HEK293 (cell line): ENCODE measurements around the gene DERL2.

ENCODE experiments used
- ATF2 ChIP-seq: fragments of 450-650 bp; formaldehyde crosslinking; IDR thresholded peaks from 2 replicates; pipeline ENCODE4 v1.5.1; 2016; ENCODE audit warnings: missing biosample characterization, missing genetic modification characterization, low read depth
- FEZF1 ChIP-seq: fragments of 450-650 bp; formaldehyde crosslinking; IDR thresholded peaks from 2 replicates; pipeline ENCODE4 v1.5.1; 2016; ENCODE audit warnings: missing biosample characterization, missing genetic modification characterization
- GLI4 ChIP-seq: fragments of 450-650 bp; formaldehyde crosslinking; IDR thresholded peaks from 2 replicates; pipeline ENCODE4 v1.5.1; 2016; ENCODE audit warnings: missing biosample characterization, missing genetic modification characterization
- HIC1 ChIP-seq: fragments of 450-650 bp; formaldehyde crosslinking; IDR thresholded peaks from 2 replicates; pipeline ENCODE4 v1.5.1; 2016; ENCODE audit warnings: missing biosample characterization, missing genetic modification characterization
- MYNN ChIP-seq: fragments of 450-650 bp; formaldehyde crosslinking; IDR thresholded peaks from 2 replicates; pipeline ENCODE4 v1.5.1; 2016; ENCODE audit warnings: missing biosample characterization, missing genetic modification characterization, borderline replicate concordance
- PRDM4 ChIP-seq: fragments of 450-650 bp; formaldehyde crosslinking; IDR thresholded peaks from 2 replicates; pipeline ENCODE4 v1.5.1; 2017; ENCODE audit warnings: missing biosample characterization, missing genetic modification characterization
- SCRT1 ChIP-seq: fragments of 450-650 bp; formaldehyde crosslinking; IDR thresholded peaks from 2 replicates; pipeline ENCODE4 v1.5.1; 2016; ENCODE audit warnings: missing biosample characterization, missing genetic modification characterization, borderline replicate concordance
- YY1 ChIP-seq: fragments of 450-650 bp; formaldehyde crosslinking; IDR thresholded peaks from 2 replicates; pipeline ENCODE4 v1.5.1; 2018; ENCODE audit warnings: missing biosample characterization, missing genetic modification characterization
- ZBTB21 ChIP-seq: fragments of 450-650 bp; formaldehyde crosslinking; IDR thresholded peaks from 2 replicates; pipeline ENCODE4 v1.5.1; 2017; ENCODE audit warnings: missing biosample characterization, missing genetic modification characterization
- ZBTB26 ChIP-seq: fragments of 450-650 bp; formaldehyde crosslinking; optimal IDR thresholded peaks from 2 replicates; pipeline ENCODE3; 2016; ENCODE audit warnings: missing biosample characterization, mild to moderate bottlenecking, missing genetic modification characterization
- ZBTB44 ChIP-seq: fragments of 450-650 bp; IDR thresholded peaks from 2 replicates; pipeline ENCODE4 v1.5.1; 2018; ENCODE audit warnings: missing biosample characterization, mild to moderate bottlenecking, missing genetic modification characterization
- ZFP69B ChIP-seq: fragments of 450-650 bp; formaldehyde crosslinking; IDR thresholded peaks from 2 replicates; pipeline ENCODE4 v1.5.1; 2016; ENCODE audit warnings: missing biosample characterization, missing genetic modification characterization
- ZIC2 ChIP-seq: fragments of 450-650 bp; formaldehyde crosslinking; IDR thresholded peaks from 2 replicates; pipeline ENCODE4 v1.5.1; 2016; ENCODE audit warnings: missing biosample characterization, missing genetic modification characterization
- ZNF211 ChIP-seq: fragments of 450-650 bp; formaldehyde crosslinking; IDR thresholded peaks from 2 replicates; pipeline ENCODE4 v1.5.1; 2016; ENCODE audit warnings: low read depth, missing biosample characterization, missing genetic modification characterization
- ZNF248 ChIP-seq: fragments of 450-650 bp; formaldehyde crosslinking; IDR thresholded peaks from 2 replicates; pipeline ENCODE4 v1.5.1; 2017; ENCODE audit warnings: missing biosample characterization, missing genetic modification characterization
- ZNF391 ChIP-seq: fragments of 450-650 bp; formaldehyde crosslinking; IDR thresholded peaks from 2 replicates; pipeline ENCODE4 v1.5.1; 2016; ENCODE audit warnings: low read depth, missing biosample characterization, missing genetic modification characterization, borderline replicate concordance
- ZNF404 ChIP-seq: fragments of 450-650 bp; formaldehyde crosslinking; IDR thresholded peaks from 2 replicates; pipeline ENCODE4 v1.5.1; 2017; ENCODE audit warnings: missing biosample characterization, missing genetic modification characterization
- ZNF488 ChIP-seq: fragments of 450-650 bp; formaldehyde crosslinking; IDR thresholded peaks from 2 replicates; pipeline ENCODE4 v1.5.1; 2016; ENCODE audit warnings: missing biosample characterization, missing genetic modification characterization
- ZNF548 ChIP-seq: fragments of 450-650 bp; formaldehyde crosslinking; IDR thresholded peaks from 2 replicates; pipeline ENCODE4 v1.5.1; 2016; ENCODE audit warnings: missing biosample characterization, missing genetic modification characterization
- ZNF610 ChIP-seq: fragments of 450-650 bp; formaldehyde crosslinking; IDR thresholded peaks from 2 replicates; pipeline ENCODE4 v1.5.1; 2016; ENCODE audit warnings: missing biosample characterization, missing genetic modification characterization, borderline replicate concordance
- ZNF624 ChIP-seq: fragments of 450-650 bp; formaldehyde crosslinking; IDR thresholded peaks from 2 replicates; pipeline ENCODE4 v1.5.1; 2017; ENCODE audit warnings: missing biosample characterization, missing genetic modification characterization
- ZNF654 ChIP-seq: fragments of 450-650 bp; formaldehyde crosslinking; IDR thresholded peaks from 2 replicates; pipeline ENCODE4 v1.5.1; 2016; ENCODE audit warnings: low read depth, missing biosample characterization, missing genetic modification characterization
- ZNF677 ChIP-seq: fragments of 450-650 bp; IDR thresholded peaks from 2 replicates; pipeline ENCODE4 v1.5.0; 2018; ENCODE audit warnings: missing biosample characterization, mild to moderate bottlenecking, missing genetic modification characterization, moderate library complexity
- ZNF704 ChIP-seq: fragments of 450-650 bp; formaldehyde crosslinking; IDR thresholded peaks from 2 replicates; pipeline ENCODE4 v1.5.1; 2016; ENCODE audit warnings: missing biosample characterization, missing genetic modification characterization
- ZSCAN30 ChIP-seq: fragments of 450-650 bp; IDR thresholded peaks from 2 replicates; pipeline ENCODE4 v1.5.1; 2018; ENCODE audit warnings: missing biosample characterization, mild to moderate bottlenecking, missing genetic modification characterization, moderate library complexity

Gene DERL2

GRCh38 chr17:5438716-5439445 lies 47.1 kb downstream of the DERL2 start, which contains the start of gene C1QBP (continued):
- no peak for TF ChIP-seq ATF2 (tag by site-specific recombination)
- no peak for TF ChIP-seq SCRT1
- TF ChIP-seq MYNN, result no peak
- no peak for TF ChIP-seq ZNF391 (tag by site-specific recombination)
- no peak for TF ChIP-seq HIC1 (tag by site-specific recombination)
- TF ChIP-seq ZNF548 (tag by site-specific recombination), result no peak
- peak; percentile 52; the same call in 1 of the 2 replicates for TF ChIP-seq YY1 (tag by site-specific recombination)
- no peak for TF ChIP-seq ZBTB21 (tag by site-specific recombination)
- no peak for TF ChIP-seq ZNF488 (tag by site-specific recombination)
- TF ChIP-seq ZBTB26, result peak; percentile 74
- TF ChIP-seq ZBTB44 (tag by site-specific recombination), result no peak
- 0 out of 2 replicates have a peak, but pooled peaks have one; percentile 25 for TF ChIP-seq ZNF677
- no peak for TF ChIP-seq ZNF624
- TF ChIP-seq ZNF404 (tag by site-specific recombination), result no peak
- TF ChIP-seq GLI4 (tag by site-specific recombination), result no peak
- peak; percentile 67 for TF ChIP-seq ZSCAN30 (tag by site-specific recombination)
- no peak; the same call in 1 of the 2 replicates for TF ChIP-seq ZFP69B
- TF ChIP-seq FEZF1, result no peak
- no peak for TF ChIP-seq PRDM4 (tag by site-specific recombination)
- TF ChIP-seq ZNF211 (tag by site-specific recombination), result no peak
- 0 out of 2 replicates have a peak, but pooled peaks have one; percentile 31 for TF ChIP-seq ZIC2 (tag by site-specific recombination)
- no peak for TF ChIP-seq ZNF704 (tag by site-specific recombination)
- TF ChIP-seq ZNF654 (tag by site-specific recombination), result peak; percentile 79
- TF ChIP-seq ZNF610 (tag by site-specific recombination), result no peak
- TF ChIP-seq ZNF248 (tag by site-specific recombination), result no peak
